CD4-positive, alpha-beta T cell treated with Interferon alpha-2 for 1 hour (primary cell): ENCODE data around the gene MRPL53.
"Not testable (repeated sequence)": the region's sequence is repeated elsewhere in the genome, so short reads cannot be mapped to it uniquely, and the experiment has no call there.

Experiments
- DNase-seq, 2 donors: peaks; one replicate each; pipeline ENCODE4 v3.0.0-alpha.2; 2020 to 2022

The MRPL53 gene

GRCh38 chr2:74447230-74447999 lies 25.1 kb downstream of the MRPL53 start:
- no peak for DNase-seq

- no peak for DNase-seq
Measured at GRCh38 chr2:74444498-74445318, 27.8 kb downstream of the MRPL53 start.

- not testable (repeated sequence) for DNase-seq
Measured at GRCh38 chr2:74442483-74443297, 29.8 kb downstream of the MRPL53 start.

GRCh38 chr2:74441690-74442482 lies 30.6 kb downstream of the MRPL53 start, which contains the start of gene RTKN:
Gene RTKN (minus strand): TSS chr2:74441937. CDS start chr2:74441816, 121 bp downstream.
- peak; percentile 31 to 45 for DNase-seq

GRCh38 chr2:74441170-74441689 lies 31.2 kb downstream of the MRPL53 start:
- no peak for DNase-seq

GRCh38 chr2:74440378-74441169 lies 31.9 kb downstream of the MRPL53 start:
- DNase-seq, result peak; percentile 51 to 60

GRCh38 chr2:74439803-74440377 lies 32.6 kb downstream of the MRPL53 start:
- DNase-seq, result no peak

GRCh38 chr2:74439373-74439772 lies 33.1 kb downstream of the MRPL53 start:
- no peak for DNase-seq

GRCh38 chr2:74438248-74438647 lies 34.2 kb downstream of the MRPL53 start:
- no peak for DNase-seq

GRCh38 chr2:74436848-74437695 lies 35.4 kb downstream of the MRPL53 start:
- no peak for DNase-seq

- no peak for DNase-seq
Measured at GRCh38 chr2:74436111-74436805, 36.2 kb downstream of the MRPL53 start.

GRCh38 chr2:74430502-74430901 lies 42.0 kb downstream of the MRPL53 start:
- no peak for DNase-seq

- no peak for DNase-seq
Measured at GRCh38 chr2:74429487-74430451, 42.7 kb downstream of the MRPL53 start.

GRCh38 chr2:74428675-74429074 lies 43.8 kb downstream of the MRPL53 start:
- no peak for DNase-seq

GRCh38 chr2:74427551-74427950 lies 44.9 kb downstream of the MRPL53 start:
- DNase-seq, result no peak

- DNase-seq, result no peak
Measured at GRCh38 chr2:74426181-74426758, 46.2 kb downstream of the MRPL53 start.

GRCh38 chr2:74425523-74425922 lies 47.0 kb downstream of the MRPL53 start:
- DNase-seq, result no peak
